ENCODE measurements around the gene FA2H.

- TF ChIP-seq NCOA5 (CRISPR knock-in tag; IDR thresholded peaks at IDR 0.05) (no peak), ARID2 (CRISPR knock-in tag; IDR thresholded peaks at IDR 0.05; ENCODE audit: borderline replicate concordance) (no peak), ATF1 (CRISPR knock-in tag; IDR thresholded peaks at IDR 0.05) (no peak), SMARCC2 (IDR thresholded peaks at IDR 0.05) (no peak), TCF12 (IDR thresholded peaks at IDR 0.05) (no peak), TCF12 (CRISPR knock-in tag; IDR thresholded peaks at IDR 0.05) (no peak), POLR2AphosphoS5 (IDR thresholded peaks at IDR 0.05; ENCODE audit: low read depth, low read length) (no peak), POLR2A (IDR thresholded peaks at IDR 0.05; ENCODE audit: insufficient read depth in 1 of 2, low read depth in 2 of 2, low read length in 2 of 2) (no peak), KDM1A (CRISPR knock-in tag; IDR thresholded peaks at IDR 0.05) (no peak), NFRKB (IDR thresholded peaks at IDR 0.05) (no peak), ZFYVE20 (CRISPR knock-in tag; IDR thresholded peaks at IDR 0.05; ENCODE audit: borderline replicate concordance, low read depth) (no peak), BRF2 (CRISPR knock-in tag; IDR thresholded peaks at IDR 0.05) (no peak), SMARCE1 (IDR thresholded peaks at IDR 0.05; ENCODE audit: borderline replicate concordance) (no peak), SMAD1 (CRISPR knock-in tag; IDR thresholded peaks at IDR 0.05; ENCODE audit: borderline replicate concordance, low read depth) (no peak), SMC3 (IDR thresholded peaks at IDR 0.05; ENCODE audit: low read length) (peak; percentile 3; the same call in 1 of the 2 replicates)
Observed at GRCh38 chr16:74766729-74767128, 7.9 kb downstream of the FA2H start.
